Skin epidermis (tissue), 12 donors: ENCODE data around the gene SPRR2E.
"Not testable (repeated sequence)": the region's sequence is repeated elsewhere in the genome, so short reads cannot be mapped to it uniquely, and the experiment has no call there.

Source experiments
- H3K27ac ChIP-seq, 21 experiments: fragments of 200-600 bp; sonication (generic) in 11 of 21; one replicate each; pipeline ENCODE4 v1.5.0; 2020; ENCODE audit warnings: mild to moderate bottlenecking in 3 of 21, inconsistent platforms in 2 of 21, moderate library complexity in 2 of 21
- H3K4me3 ChIP-seq, 7 experiments: fragments of 200-600 bp; sonication (generic) in 2 of 7; one replicate each; pipeline ENCODE4 v1.5.0; 2020; ENCODE audit warnings: inconsistent platforms in 2 of 7, mild to moderate bottlenecking in 2 of 7, moderate library complexity in 1 of 7

SPRR2E gene

GRCh38 chr1:153072806-153073726, 21.3 kb downstream of the SPRR2E start:
- Histone ChIP-seq H3K27ac (no peak overlapping the region), H3K4me3 (no peak overlapping the region)

- Histone ChIP-seq H3K27ac (no peak within 1 kb of the TSS), H3K4me3 (no peak within 1 kb of the TSS)
Measured at GRCh38 chr1:153071511-153071910, 22.8 kb downstream of the SPRR2E start, which contains the start of gene SPRR2B. TSS of gene SPRR2B (minus strand) at chr1:153071611. CDS start at chr1:153070839, 772 bp downstream.

GRCh38 chr1:153070243-153070642, 24.1 kb downstream of the SPRR2E start:
- no peak overlapping the region for H3K4me3 ChIP-seq
- H3K27ac ChIP-seq, result no peak overlapping the region

GRCh38 chr1:153058826-153059784, 35.2 kb downstream of the SPRR2E start:
- H3K27ac ChIP-seq, result no peak overlapping the region
- no peak overlapping the region for H3K4me3 ChIP-seq

GRCh38 chr1:153058154-153058553, 36.2 kb downstream of the SPRR2E start:
- no peak overlapping the region for H3K27ac ChIP-seq
- H3K4me3 ChIP-seq, result no peak overlapping the region

GRCh38 chr1:153057375-153057774, 37.0 kb downstream of the SPRR2E start, which contains the start of gene SPRR2A:
TSS of gene SPRR2A (minus strand) at chr1:153057512. CDS start at chr1:153056735, 777 bp downstream.
- no peak within 1 kb of the TSS for H3K27ac ChIP-seq
- no peak within 1 kb of the TSS for H3K4me3 ChIP-seq

GRCh38 chr1:153056111-153056510, 38.2 kb downstream of the SPRR2E start:
- H3K4me3 ChIP-seq, H3K27ac ChIP-seq: not testable (repeated sequence)

GRCh38 chr1:153049211-153049610, 45.1 kb downstream of the SPRR2E start:
- H3K27ac ChIP-seq, result no peak overlapping the region
- H3K4me3 ChIP-seq, result no peak overlapping the region
